Type B pancreatic cell (in vitro differentiated cells): Measurements from ENCODE around the gene PPP1R9A. TPM values are rescaled to one million over a fixed set of nuclear protein-coding genes. Genes with fewer than 3 reads are reported as not detected.

Source experiments
- DNase-seq: peaks from one replicate; pipeline ENCODE4 v3.0.0; 2021; ENCODE audit warnings: mixed read lengths; ENCODE audit not compliant: unreplicated experiment; ENCODE audit errors: extremely low spot score
- H3K27ac Mint-ChIP-seq: 2 replicates; pipeline ENCODE4 v1.8.0; 2021; ENCODE audit warnings: mild to moderate bottlenecking, mixed read lengths
- H3K27me3 Mint-ChIP-seq: 2 replicates; pipeline ENCODE4 v1.8.0; 2021; ENCODE audit warnings: mixed read lengths
- H3K36me3 Mint-ChIP-seq: 2 replicates; pipeline ENCODE4 v1.8.0; 2021; ENCODE audit warnings: mixed read lengths
- H3K4me1 Mint-ChIP-seq: one replicate; pipeline ENCODE4 v1.8.0; 2021; ENCODE audit warnings: mixed read lengths; ENCODE audit not compliant: unreplicated experiment
- H3K4me3 Mint-ChIP-seq: 2 replicates; pipeline ENCODE4 v1.8.0; 2021; ENCODE audit warnings: mild to moderate bottlenecking, mixed read lengths
- H3K9me3 Mint-ChIP-seq: 2 replicates; pipeline ENCODE4 v1.8.0; 2021; ENCODE audit warnings: mixed read lengths
- CTCF ChIP-seq: fragments of 200-600 bp; sonication (generic); conservative IDR thresholded peaks from 2 replicates; pipeline ENCODE4 v1.5.0; 2021; ENCODE audit warnings: antibody characterized with exemption, mild to moderate bottlenecking
- total RNA-seq: library from RNA; stranded (reverse); gene quantifications from 2 replicates; pipeline ENCODE4 v1.2.1, GENCODE V29; 2021; ENCODE audit warnings: low replicate concordance

The PPP1R9A gene
- total RNA-seq, 1 donor from 2014 or later = 21.3 TPM

GRCh38 chr7:95340491-95340890, 433.1 kb downstream of the PPP1R9A start:
- Mint-ChIP-seq H3K4me1 (peaks cover 4% of the 10 kb centered on the region), H3K36me3 (no peaks in the 10 kb centered on the region), H3K9me3 (peaks cover 9% of the 10 kb centered on the region), H3K27me3 (no peaks in the 10 kb centered on the region), H3K4me3 (no peak overlapping the region), H3K27ac (no peak overlapping the region)
- no peak for DNase-seq
- no peak for TF ChIP-seq CTCF

GRCh38 chr7:95342029-95342428, 434.6 kb downstream of the PPP1R9A start:
- Mint-ChIP-seq H3K9me3 (peaks cover 9% of the 10 kb centered on the region), H3K4me3 (no peak overlapping the region)

GRCh38 chr7:95342642-95343307, 435.4 kb downstream of the PPP1R9A start:
- Mint-ChIP-seq H3K27ac (no peak overlapping the region), H3K4me3 (no peak overlapping the region), H3K9me3 (peaks cover 9% of the 10 kb centered on the region), H3K4me1 (peaks cover 4% of the 10 kb centered on the region), H3K27me3 (no peaks in the 10 kb centered on the region), H3K36me3 (no peaks in the 10 kb centered on the region)
- peak; percentile 51 for TF ChIP-seq CTCF
- DNase-seq = no peak

More at GRCh38 chr7:95342029-95342428, 434.6 kb downstream of the PPP1R9A start:
- Mint-ChIP-seq H3K4me1 (peaks cover 4% of the 10 kb centered on the region), H3K27ac (no peak overlapping the region), H3K36me3 (no peaks in the 10 kb centered on the region), H3K27me3 (no peaks in the 10 kb centered on the region)
- no peak for TF ChIP-seq CTCF
- DNase-seq = no peak
